GM18861 (cell line): ENCODE measurements around the gene ZBTB24.

Experiments
- ATAC-seq: cut with Tn5 transposase; IDR thresholded peaks from one replicate; pipeline ENCODE4 v1.9.1; 2021; ENCODE audit not compliant: unreplicated experiment

ZBTB24 gene

GRCh38 chr6:109434456-109434855 is 48.6 kb downstream of the ZBTB24 start:
- no peak for ATAC-seq

- ATAC-seq: no peak
Measured at GRCh38 chr6:109429496-109429895, 53.5 kb downstream of the ZBTB24 start.

GRCh38 chr6:109428889-109429477 is 54.0 kb downstream of the ZBTB24 start:
- ATAC-seq: no peak

GRCh38 chr6:109424946-109425345 is 58.1 kb downstream of the ZBTB24 start:
- ATAC-seq: no peak

GRCh38 chr6:109421184-109421583 is 61.8 kb downstream of the ZBTB24 start:
- ATAC-seq: no peak

- no peak for ATAC-seq
Measured at GRCh38 chr6:109420751-109421150, 62.3 kb downstream of the ZBTB24 start.

GRCh38 chr6:109417646-109418045 is 65.4 kb downstream of the ZBTB24 start:
- ATAC-seq: no peak
